ENCODE data around the gene COBLL1.

- no peak for TF ChIP-seq CTCF (IDR thresholded peaks at IDR 0.05; ENCODE audit: poor library complexity)
- no peak for TF ChIP-seq EZH2 (IDR thresholded peaks at IDR 0.05; ENCODE audit: borderline replicate concordance)
These were observed 1.6 kb downstream of the COBLL1 start for GRCh38 chr2:164839914-164840457.

All from hepatocyte (in vitro differentiated cells).